LoVo (cell line): ENCODE measurements around the gene FMN2.

Experiments
- DNase-seq: peaks from one replicate; pipeline ENCODE4 v3.0.0-alpha.2; 2016; ENCODE audit warnings: low spot score

FMN2 gene

DNA sequence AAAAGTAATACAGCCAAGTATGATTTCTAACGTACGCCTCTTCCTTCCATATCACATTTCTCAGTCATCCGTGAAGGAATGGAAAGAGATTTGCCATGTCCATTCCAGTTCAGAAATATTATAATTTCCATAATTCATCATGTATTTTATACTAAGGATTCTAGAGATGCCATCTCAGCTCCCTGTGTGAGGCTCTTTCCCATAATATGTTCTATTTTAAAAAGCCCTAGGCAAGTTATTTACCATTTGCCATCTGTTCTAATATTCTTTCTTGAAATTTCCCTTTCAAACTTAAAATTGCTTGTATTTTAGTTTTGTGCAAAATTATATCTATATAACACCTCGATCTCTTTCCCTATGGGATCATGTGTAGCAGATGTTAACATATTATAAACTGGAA is 106.7 kb downstream of the FMN2 start:
- DNase-seq = no peak

DNA sequence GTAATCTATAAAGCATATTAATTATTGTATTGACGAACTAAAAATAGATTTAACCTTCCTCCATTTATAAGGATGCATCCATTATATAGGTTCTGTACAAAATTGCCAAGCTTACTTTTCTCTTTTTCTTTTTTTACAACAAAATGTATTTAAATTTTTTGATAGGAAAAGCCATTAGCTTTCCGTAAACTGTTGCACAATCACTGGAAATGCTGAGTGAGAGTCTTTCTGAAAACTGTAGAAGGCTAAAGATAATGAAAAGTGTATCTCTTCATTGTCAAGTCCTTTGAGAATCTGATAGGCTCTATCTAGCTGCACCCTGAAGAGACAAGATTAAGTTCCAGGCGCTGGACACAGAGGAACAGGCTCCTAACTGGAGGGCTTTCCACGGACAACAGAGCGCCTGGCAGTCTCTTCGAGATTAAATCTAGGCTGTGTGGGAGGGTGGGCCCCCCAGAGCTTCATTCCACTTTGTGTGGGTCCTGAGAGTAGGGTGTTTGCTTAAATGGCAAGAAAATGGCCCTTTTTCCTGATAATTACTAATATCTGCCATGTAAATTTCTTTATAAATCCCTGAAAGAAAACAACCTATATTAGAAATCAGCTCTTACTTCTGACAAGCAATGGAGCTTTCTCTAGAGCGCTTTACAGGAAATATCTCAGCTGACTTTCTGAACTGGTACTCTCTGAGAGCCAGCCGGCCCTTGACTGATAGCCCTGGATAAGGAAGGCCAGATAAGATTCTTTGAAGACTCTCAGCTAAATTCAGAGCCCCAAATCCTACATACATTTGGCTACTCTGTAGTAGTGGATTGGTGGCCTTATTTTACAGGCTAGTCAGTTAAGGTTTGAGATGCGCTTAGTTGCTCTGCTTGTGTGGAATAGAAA is 108.3 kb downstream of the FMN2 start:
- no peak for DNase-seq

DNA sequence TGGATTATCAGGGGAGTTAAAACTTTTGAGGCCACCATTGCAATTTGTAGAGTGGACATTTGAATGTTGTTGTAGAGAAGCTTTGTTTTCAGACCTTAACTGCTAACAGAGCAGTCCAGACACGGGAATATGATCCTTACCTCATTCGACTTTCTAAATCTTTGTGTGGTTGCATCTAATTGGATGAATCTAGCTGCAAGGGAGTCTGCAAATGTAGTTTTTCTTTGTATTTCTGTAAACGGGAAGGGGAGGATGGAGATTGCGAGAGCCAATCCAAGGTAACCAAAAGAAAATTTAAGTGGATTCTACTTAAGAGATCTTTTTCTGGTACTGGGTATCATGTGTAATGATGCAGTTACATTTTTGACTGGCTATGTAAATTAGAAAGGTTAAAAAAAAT is 110.2 kb downstream of the FMN2 start:
- no peak for DNase-seq

DNA sequence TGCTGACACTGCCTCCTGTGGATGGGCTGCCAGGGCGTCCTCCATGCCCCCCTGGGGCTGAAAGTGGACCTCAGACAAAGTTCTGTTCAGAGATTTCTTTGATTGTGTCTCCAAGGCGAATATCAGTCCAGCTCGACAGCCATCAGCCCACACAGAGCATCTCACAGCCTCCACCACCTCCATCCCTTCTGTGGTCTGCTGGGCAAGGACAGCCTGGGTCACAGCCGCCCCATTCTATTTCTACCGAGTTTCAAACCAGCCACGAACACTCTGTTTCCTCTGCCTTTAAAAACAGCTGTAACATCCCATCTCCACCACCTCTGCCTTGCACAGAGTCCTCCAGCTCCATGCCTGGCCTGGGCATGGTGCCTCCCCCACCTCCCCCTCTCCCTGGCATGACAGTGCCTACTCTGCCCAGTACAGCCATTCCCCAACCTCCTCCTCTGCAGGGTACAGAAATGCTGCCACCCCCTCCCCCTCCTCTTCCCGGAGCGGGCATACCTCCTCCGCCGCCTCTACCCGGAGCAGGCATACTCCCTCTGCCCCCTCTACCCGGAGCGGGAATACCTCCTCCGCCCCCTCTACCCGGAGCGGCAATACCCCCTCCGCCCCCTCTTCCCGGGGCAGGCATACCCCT is 115.5 kb downstream of the FMN2 start:
- DNase-seq = no peak

DNA sequence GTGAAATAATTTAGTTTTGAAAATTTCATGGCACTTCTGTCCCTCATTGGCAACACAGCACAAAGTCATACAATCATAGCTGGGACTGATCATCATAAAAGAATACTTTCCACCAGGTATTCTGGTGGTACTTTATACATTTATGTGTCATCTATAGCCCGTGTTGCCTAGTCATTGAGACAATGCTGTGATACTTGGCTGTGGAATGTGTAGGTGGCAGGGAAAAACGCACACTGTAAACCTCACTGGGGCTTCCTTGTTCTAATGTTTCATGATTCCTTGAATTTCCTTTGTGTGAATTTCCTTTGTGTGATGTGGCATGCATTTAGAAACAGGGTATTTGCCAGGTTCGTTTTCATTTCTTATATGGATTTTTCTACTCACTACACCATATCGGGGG is 118.3 kb downstream of the FMN2 start:
- DNase-seq = no peak

DNA sequence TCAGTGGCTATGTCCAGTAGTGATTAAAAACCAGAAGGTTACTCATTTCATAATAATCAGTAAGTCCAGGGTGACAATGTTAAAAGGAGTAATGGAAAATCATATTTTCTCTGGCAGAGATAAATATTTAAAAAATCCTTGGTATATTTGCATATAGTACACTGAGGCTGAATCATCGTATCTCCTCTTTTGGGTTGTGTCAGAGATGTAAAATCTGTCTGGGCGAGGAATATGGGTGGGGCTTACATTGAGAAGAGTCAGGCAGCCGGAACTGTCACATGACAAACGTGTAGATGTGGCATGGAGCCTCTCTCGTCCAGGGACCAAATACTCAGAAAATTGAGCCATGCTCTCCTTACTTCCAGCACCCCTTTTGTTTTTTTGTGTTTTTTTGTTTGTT is 120.9 kb downstream of the FMN2 start:
- DNase-seq = no peak

DNA sequence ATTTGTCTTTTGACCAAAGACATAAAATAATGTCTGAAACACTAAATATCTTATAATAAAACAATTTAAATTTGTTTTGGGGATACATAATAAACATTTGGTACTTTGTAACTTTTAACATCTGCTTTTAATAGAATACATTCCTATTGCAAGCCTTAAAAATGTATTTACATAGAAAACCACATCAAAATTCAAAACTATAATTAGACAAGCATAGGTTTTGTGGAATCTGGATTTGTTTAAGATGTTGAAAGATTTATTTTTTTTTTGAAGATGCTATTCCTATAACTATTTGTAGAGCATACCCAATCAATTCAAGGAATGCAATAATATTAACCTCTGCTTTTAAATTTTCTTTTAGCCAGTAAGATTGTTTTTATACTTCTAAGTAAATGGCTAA is 125.7 kb downstream of the FMN2 start:
- no peak for DNase-seq

DNA sequence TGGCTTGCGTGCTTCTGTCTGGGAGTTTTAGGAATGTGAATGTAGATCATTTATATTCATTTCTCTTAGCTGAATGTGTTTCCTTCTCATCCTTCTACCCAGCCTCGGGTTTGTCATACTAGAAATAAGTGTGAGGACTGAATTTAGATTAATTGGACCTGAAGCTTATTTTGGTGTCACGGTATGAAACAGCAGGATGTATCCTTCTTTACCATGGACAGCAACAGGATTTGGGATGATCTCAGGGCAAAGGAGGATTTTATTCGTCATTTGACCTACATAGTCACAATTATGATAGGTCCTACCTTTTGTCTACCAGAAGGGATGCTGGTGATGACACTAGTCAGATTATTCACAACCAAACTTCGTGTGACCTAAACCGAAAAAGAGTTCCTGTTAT is 127.4 kb downstream of the FMN2 start:
- DNase-seq = no peak

DNA sequence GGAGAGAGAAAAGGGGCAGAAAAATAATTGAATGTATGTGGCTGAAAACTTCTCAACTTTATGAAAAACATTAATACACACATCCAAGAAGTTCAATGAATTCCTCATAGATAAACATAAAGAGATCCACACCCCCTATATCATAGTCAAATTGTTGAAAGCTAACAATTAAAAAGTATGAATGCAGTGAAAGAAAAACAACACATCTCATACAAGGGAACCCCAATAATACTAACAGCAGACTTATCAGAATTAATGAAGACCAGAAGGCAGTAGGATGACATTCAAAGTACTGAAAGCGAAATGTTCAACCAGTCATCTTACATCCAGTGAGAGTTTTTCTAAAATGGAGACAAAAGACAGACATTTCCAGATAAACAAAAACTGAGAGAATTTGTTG is 134.4 kb downstream of the FMN2 start:
- DNase-seq = no peak

DNA sequence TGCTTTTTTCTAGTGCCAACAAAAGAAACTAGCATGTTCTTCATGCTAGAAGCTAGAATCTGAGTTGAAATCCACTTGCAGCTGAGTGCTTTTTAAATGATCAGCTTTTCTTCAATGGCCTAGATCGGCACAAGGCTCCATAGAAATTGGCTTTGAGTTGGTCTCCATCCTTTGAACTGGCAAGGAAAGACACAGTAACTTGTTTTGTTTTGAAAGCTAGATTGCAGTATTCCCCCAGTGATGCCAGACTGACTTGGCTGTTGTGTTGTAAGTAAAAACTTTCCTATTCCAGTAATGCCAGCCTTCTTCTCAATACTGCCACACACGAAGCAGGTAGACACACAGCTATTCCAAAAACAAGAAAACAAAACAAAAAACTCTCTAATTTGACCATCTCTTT is 139.1 kb downstream of the FMN2 start:
- no peak for DNase-seq

DNA sequence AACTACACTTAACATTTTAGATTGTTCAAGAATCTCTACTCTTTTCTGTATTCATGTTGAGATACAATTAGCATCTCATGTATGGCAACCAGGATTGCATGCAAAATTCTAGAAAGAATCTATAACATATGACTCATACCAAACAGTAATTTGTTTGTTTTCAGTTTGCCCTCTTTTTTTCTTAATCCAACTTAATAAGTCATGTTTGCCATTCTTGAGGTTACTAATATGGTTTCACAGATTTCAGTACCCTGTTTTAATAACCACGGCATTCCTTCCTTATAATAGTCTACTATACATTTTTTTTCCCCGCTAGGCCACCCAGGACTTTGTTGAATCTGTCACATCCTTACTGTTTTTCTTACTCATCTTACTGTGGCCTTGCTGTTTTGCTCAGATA is 140.8 kb downstream of the FMN2 start:
- no peak for DNase-seq

DNA sequence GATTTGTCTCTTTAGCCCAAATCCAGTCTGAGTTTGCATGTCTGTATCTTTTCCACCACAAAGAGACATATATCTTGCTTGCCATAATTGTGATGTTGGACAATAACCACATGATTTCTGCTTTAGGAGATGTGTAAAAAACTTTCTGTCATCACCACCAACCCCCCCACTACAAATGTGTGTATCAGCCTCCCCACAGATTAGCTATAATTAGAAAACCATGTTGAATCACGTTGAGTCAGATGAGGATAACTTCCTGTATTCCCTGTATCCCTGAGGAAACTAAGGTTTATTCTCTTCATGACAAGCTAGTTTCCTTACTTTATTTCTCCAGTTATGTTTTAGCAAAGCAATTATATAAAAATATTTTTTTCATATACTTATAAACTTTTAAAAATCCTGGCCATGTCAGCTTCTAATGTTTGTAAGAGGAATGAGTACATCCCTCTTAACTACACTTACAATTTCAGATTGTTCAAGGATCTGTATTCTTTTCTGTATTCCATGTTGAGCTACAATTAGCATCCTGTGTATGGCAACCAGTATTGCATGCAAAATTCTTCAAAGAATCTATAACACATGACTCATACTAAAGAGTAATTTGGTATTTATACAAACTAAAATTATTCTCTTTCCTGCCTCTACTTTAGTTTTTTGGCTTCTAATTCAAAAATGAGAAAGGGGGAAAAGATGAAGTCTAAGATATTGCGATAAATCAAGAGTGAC is 143.0 kb downstream of the FMN2 start:
- DNase-seq = no peak

DNA sequence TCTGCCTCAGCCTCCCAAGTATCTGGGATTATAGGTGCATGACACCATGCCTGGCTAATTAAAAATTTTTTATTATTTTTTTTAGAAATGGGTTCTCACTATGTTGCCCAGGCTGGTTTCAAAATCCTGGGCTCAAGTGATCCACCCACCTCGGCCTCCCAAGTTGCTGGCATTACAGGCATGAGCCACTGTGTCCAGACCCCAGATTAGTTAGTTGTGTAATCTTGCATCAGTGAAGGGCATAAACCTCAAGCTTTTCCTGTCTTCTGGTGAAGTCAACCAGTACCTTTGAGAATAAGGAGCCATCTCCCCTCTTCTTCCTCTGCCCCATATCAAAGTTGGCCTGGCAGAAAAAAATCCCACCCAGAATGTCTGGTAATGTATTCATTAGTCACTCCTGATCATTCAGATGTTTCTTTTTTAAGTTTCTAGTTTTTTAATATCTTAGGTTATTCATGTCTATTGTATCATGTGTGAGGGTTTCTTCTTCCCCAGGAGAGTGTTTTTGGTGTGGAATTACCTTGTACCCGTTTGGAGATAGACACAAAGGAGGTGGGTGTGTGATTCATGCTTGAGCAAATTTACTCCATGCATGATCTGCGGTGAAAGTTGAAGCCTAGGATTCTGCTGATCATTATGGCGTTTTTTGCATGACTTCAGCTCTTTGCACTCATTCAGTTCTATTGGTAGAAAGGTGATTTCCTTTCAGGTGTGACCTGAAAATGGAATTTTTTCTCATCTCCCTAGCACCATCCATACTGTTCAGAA is 144.0 kb downstream of the FMN2 start:
- DNase-seq = no peak

DNA sequence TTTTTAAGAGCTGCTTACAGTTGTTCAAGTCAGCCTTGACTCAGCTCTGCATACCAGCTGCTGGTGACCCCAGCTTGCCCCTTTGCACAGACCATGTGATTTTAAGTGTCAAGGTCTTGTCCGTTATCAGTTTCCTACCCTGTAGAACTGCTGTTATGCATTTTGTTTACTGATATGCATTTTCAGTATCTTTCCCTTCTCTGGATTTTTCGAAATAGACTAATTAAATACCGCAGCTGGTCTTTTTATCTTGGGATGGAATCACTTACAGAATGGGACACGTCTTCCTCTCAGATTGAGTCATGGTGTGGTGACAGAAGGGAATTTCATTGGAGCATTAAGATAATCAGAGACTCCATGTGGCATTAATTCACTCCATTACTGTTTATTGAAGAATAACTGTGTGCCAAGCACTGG is 145.6 kb downstream of the FMN2 start:
- DNase-seq = no peak

DNA sequence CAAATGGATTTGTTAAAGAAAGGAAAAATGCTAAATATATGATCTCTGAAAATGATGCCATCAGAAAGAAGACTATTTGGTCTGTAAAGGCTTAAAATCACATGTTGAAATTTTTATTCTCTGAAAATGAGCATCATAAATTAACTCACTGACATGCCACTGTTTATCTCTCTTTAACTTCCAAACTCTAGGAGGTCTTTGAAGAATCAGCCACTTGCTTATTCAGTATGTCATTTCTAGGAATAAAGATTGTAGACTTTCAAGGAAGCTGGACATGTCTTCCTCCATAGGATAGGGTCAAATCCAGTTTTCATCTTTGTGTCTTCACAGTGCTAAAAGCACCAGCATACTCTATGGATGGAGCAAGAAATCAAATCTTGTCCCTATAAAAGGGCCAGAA is 147.6 kb downstream of the FMN2 start:
- DNase-seq = no peak

DNA sequence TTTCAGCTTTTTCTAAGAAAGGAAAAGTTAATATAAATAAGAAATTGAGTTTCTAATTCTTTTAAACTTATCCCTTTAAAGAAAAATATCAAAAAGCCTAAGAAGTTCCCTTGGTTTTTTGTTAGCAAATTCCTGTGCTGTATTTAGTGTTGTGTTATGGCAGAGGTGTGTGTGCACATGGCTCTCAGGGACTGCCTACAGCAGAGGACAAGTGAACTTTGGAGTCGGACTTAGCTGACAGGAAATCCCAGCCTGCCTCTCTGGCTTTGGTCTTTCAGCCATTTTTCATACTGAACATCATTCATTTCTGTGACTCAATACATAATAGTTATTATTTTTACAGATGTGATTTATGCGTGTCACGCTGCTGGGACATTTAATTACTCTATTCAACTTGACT is 149.6 kb downstream of the FMN2 start:
- no peak for DNase-seq

DNA sequence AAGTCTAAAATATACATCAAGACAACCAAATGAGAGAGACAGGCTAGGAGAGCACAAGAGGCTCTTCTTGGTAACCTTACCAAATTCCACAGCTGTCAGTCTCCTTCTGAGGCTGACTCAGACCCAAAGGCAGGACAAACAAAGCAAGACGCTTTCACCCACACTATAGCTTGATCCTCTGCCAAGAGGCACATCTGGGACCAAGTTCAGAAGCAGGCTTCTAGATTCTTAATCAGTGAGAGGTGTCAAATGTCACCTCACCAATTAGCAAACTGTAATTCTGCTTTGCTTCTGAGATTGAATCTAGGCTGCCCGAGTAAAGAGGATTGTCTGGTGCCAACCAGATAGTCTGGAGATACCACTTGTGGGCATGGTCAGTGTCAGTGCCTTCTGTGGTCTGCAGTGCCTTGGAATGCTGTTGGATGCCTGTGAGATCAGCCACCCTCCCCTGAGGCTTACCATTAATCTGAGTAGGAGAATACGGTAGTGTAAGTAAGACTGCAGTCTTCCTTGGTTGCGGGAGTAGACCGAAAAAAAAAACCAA is 151.0 kb downstream of the FMN2 start:
- no peak for DNase-seq

DNA sequence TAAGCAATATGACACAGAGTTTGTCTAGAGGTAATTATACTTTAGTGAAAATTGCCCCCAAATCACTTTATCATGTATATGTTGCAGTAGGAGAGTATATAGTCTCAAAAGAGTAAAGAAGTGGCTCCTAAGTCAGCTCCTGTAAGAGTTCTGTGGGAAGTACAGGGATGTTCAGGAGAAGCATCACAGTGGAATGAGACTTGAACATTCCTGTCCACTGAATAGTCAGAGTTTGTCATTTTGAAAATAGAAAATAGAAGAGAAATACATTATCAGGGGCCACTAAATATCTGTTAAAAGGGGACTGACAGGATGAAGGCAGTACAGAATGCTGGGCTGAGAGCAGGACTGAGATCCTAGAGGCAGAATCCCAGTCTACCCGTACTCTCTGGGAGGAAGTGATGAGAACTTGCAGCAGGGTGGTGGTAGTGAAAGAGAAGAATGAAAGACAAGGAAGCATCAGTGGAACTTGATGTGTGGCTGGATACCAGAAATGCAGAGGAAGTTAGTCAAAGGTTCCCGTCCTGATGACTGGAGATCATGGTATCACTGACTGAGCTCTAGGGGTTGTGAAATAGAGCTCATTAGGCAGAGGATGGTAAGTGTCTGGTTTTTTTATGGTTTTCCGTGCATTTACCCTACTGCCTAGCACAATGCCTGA is 153.4 kb downstream of the FMN2 start:
- no peak for DNase-seq

DNA sequence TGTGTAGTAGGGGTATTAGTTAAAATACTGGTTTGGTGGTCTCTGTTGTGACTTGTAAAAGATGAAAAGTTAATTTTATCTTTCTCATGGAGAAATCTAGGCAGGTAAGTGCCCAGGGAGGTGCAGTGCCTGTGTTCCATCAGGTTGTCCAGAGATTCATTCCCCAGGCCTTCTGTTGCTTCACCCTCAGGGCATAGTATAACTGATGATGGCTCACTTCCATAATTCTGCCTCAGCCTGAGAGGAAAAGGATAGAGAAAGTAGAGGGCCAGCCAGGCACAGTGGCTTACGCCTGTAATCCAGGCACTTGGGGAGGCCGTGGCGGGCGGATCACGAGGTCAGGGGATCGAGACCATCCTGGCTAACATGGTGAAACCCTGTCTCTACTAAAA is 153.9 kb downstream of the FMN2 start:
- DNase-seq = no peak

DNA sequence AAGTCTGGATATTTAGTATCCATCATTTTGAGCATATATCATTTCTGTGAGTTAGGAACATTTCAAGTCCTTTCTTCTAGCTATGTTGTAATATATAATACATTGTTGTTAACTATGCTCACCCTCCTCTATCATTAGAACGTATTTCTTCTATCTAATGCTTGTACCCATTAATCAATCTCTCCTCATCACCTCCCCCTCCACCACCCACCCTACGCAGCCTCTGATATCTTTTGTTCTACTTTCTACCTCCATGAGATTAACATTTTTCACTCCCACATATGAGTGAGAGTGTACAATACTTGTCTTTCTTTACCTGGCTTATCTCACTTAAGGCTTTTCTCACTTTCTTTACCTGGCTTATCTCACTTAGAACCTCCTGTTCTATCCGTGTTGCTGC is 156.2 kb downstream of the FMN2 start:
- no peak for DNase-seq

DNA sequence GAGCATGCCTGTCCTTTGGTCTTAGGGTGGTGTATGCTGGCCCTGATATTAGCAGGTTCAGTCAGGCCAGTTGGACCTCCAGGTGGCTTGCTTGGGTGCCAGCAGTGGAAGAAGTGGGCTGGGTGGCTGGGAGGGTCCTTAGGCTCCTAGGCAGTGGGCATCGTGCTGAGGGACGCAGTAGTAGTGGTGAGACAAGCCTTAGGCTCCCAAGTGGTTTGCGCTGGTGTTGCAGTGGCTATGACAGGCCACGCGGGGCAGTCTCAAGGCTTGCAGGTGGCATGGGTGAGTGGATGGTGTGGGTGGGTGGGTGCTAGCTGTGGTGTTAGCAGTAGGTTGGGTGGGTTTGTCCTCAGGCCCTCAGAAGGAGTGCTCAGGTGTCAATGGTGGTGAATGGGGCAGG is 162.3 kb downstream of the FMN2 start:
- no peak for DNase-seq
